Measurements from ENCODE around the gene RNF114. TPM values are rescaled to one million over a fixed set of nuclear protein-coding genes. Genes with fewer than 3 reads are reported as not detected.
A peak's percentile ranks its signal among the peaks of the same experiment; 100 is the strongest.

RNF114 gene
- total RNA-seq, 3 donors from 2014 or later, result 224 TPM

- Histone ChIP-seq H3K27ac (no peak overlapping the region), H3K36me3 (no peaks in the 10 kb centered on the region), H3K4me1 (no peaks in the 10 kb centered on the region), H3K4me3 (no peak overlapping the region), H3K9me3 (no peaks in the 10 kb centered on the region), H3K27me3 (no peaks in the 10 kb centered on the region)
- TF ChIP-seq POLR2A (IDR thresholded peaks at IDR 0.05), result no peak
- no peak for TF ChIP-seq CTCF (IDR thresholded peaks at IDR 0.05)
- TF ChIP-seq POLR2AphosphoS5 (IDR thresholded peaks at IDR 0.05), result no peak
- DNase-seq (ENCODE audit: low spot score in 2 of 2), result no peak
- intact Hi-C loops (cut with DNase I; ENCODE audit: low total_unique reads), result no loop called here
Measured at GRCh38 chr20:49896204-49896603, 40.0 kb upstream of the RNF114 start.

- no peaks in the 10 kb centered on the region for H3K9me3 ChIP-seq
- H3K27ac ChIP-seq, result no peak overlapping the region
- no peaks in the 10 kb centered on the region for H3K36me3 ChIP-seq
- H3K27me3 ChIP-seq, result no peaks in the 10 kb centered on the region
- DNase-seq (ENCODE audit: low spot score in 2 of 2), result no peak
- no peak for TF ChIP-seq POLR2AphosphoS5 (IDR thresholded peaks at IDR 0.05)
- no peak for TF ChIP-seq CTCF (IDR thresholded peaks at IDR 0.05)
- no peak for TF ChIP-seq POLR2A (IDR thresholded peaks at IDR 0.05)
- H3K4me3 ChIP-seq, result no peak overlapping the region
- H3K4me1 ChIP-seq, result no peaks in the 10 kb centered on the region
- intact Hi-C loops (cut with DNase I; ENCODE audit: low total_unique reads), result no loop called here
Measured at GRCh38 chr20:49899541-49900383, 36.4 kb upstream of the RNF114 start.

- no peaks in the 10 kb centered on the region for H3K27me3 ChIP-seq
- intact Hi-C loops (cut with DNase I; ENCODE audit: low total_unique reads), result no loop called here
- H3K27ac ChIP-seq, result peak overlapping the region in 1 of 2 donors; percentile 19
- no peaks in the 10 kb centered on the region for H3K4me1 ChIP-seq
- no peak for TF ChIP-seq POLR2AphosphoS5 (IDR thresholded peaks at IDR 0.05)
- no peak for TF ChIP-seq POLR2A (IDR thresholded peaks at IDR 0.05)
- no peak for TF ChIP-seq CTCF (IDR thresholded peaks at IDR 0.05)
- no peak overlapping the region for H3K4me3 ChIP-seq
- H3K36me3 ChIP-seq, result no peaks in the 10 kb centered on the region
- H3K9me3 ChIP-seq, result no peaks in the 10 kb centered on the region
- DNase-seq (ENCODE audit: low spot score in 2 of 2), result no peak
Measured at GRCh38 chr20:49901588-49901987, 34.6 kb upstream of the RNF114 start.

- Histone ChIP-seq H3K9me3 (no peaks in the 10 kb centered on the region), H3K27ac (no peak overlapping the region), H3K27me3 (no peaks in the 10 kb centered on the region), H3K4me1 (no peaks in the 10 kb centered on the region), H3K36me3 (no peaks in the 10 kb centered on the region), H3K4me3 (no peak overlapping the region)
- DNase-seq (ENCODE audit: low spot score in 2 of 2), result peak in 1 of 2 donors; percentile 38
- intact Hi-C loops (cut with DNase I; ENCODE audit: low total_unique reads), result no loop called here
- TF ChIP-seq POLR2AphosphoS5 (IDR thresholded peaks at IDR 0.05) (no peak), CTCF (IDR thresholded peaks at IDR 0.05) (no peak), POLR2A (IDR thresholded peaks at IDR 0.05) (no peak)
Measured at GRCh38 chr20:49904440-49905214, 31.6 kb upstream of the RNF114 start.
